Measurements from ENCODE around the gene ANKRD13C.

ANKRD13C gene

DNA sequence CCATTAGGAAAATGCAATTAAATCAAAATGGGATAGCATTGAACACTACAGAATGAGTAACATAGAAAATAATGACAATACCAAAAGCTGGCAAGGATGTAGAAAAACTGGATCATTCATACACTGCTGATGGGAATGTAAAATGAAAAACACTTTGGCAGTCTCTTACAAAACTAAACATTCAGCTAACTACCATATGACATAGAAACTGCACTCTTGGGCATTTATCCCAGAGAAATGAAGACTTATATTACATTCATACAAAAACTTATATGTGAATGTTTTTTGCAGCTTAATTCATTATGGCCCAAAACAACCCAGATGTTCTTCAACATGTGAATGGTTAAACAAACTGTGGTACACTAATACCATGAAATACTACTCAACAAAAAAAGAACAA, 66.4 kb downstream of the ANKRD13C start:
- DNase-seq, result no peak

GRCh38 chr1:70286453-70286852, 68.1 kb downstream of the ANKRD13C start:
- no peak for DNase-seq

DNA sequence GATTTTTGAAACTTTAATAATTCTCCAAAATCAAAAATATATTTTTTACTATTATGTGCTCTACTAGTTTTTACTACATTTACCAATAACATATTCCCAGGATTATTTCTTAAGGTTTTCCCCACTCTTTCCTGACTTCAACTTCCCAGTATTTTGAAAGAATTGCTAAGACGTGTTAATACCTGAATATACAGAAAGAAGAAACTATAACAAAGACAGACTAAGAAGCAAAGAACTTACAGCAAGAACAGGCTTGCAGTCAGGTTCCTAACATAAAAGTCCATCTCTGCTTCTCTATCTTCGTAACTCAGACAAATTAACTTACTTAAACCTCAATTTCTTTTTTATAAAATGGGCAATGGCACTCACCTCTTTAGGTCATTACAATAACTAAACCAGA, 70.2 kb downstream of the ANKRD13C start:
- no peak for DNase-seq

DNA sequence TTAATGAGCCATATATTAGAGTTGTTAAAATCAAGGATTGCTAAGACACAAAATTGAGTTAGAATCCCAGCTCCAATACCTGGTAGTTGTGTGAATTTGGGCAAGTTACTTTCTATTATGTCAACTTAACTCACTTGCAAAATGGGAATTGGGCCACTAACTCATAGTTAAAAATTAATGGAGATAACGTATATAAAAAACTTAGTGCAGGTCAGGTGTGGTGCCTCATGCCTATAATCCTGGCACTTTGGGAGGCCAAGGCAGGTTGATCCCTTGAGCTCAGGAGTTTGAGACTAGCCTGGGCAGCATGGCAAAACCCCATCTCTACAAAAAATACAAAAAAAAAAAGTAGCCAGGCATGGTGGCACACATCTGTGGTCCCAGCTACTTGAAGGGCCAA, 75.8 kb downstream of the ANKRD13C start:
- no peak for DNase-seq

GRCh38 chr1:70277875-70278274, 76.6 kb downstream of the ANKRD13C start:
- DNase-seq, result no peak

DNA sequence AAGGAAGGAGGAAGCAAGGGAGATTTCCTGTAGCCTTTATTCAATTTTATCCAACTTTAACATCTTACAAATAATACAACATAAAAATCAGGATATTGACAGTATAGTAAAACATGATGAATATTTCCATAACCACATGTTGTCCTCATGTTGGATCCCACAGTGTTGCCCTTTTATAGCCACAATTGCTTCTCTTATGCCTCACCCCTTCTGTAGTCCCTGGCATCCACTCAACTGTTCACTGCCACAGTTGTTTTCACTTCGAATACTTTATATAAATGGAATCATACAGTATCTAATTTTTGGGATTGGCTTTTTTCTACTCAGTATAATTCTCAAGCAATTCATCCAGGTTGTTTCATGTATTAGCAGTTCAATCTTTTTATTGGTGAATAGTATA, 88.6 kb downstream of the ANKRD13C start:
- no peak for DNase-seq

- no peak for DNase-seq
These were observed 89.7 kb downstream of the ANKRD13C start for GRCh38 chr1:70264839-70265238.

GRCh38 chr1:70256664-70257063, 97.9 kb downstream of the ANKRD13C start:
- no peak for DNase-seq

GRCh38 chr1:70248729-70249128, 105.8 kb downstream of the ANKRD13C start:
- DNase-seq, result no peak

DNA sequence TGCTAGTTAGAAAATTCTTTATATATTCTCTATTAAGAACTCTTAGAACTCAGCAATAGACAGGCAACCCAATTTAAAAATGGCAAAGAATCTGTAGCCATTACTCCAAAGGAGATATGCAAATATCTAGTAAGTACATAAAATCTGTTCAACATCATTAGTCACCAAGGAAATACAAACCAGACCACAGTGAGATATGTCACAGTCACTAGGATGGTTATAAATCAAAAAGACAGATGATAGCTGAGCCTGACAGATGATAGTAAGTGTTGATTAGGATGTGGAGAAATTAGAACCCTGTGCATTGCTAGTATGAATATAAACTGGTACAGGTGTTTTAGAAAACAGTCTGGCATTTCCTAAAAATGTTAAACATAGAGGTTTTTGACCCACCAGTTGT, 106.8 kb downstream of the ANKRD13C start:
- DNase-seq, result no peak

DNA sequence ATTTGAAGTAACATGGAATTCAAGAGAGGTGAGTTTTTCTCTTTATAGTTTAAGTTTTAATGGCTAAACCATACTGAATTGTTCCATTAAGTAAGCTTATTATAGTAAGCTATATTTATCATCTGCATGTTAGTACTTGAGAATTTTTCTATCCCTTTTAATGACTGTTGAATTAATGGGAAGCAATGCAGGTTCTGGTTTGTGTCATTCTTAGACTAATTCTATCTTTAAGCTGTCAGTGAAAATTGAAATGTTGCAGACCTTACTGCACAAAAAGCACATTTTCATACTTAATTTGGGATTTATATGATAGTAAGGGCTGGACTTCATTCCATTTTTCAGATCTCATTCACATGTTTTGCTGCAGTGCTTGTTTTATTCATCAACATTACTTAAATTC, 107.4 kb downstream of the ANKRD13C start:
- DNase-seq, result no peak

- DNase-seq, result no peak
These were observed 114.6 kb downstream of the ANKRD13C start for GRCh38 chr1:70239940-70240339.

DNA sequence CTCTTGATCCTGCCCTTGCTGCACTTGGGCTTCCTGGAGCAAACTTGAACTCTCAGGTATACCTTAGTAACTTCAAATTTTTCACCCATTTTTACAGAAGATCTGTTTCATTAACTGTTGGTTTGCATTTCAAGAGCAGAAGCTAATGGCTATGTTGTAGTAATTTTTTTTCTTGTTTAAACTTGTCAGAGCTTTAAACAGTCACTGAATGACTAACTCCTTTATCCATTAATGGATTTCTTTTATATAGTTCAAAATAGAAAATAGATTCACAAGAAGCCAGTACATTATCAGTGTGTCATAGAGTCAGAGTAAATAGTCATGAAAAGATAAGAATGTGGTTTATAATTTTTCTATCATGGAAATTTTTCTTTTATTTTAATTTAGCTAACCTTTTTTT, 119.8 kb downstream of the ANKRD13C start:
- DNase-seq, result no peak

DNA sequence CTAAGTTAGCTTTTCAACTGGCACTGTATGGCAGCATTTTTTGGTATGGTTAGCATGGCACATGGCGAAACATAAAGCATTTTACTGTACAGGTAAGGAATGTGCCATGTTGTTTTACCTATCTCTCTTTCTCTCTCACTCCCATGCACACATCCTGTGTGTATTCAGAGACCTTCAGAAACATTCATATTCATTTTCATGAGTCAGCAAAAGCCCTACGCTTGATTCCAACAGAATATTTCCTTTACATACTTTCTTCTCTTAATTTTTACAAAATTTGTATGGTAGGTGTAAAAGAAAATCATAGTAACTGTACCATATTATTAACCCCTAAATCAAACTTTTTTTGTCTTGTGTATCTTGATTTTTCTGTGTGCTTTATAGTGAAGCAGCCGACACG, 123.0 kb downstream of the ANKRD13C start:
- no peak for DNase-seq

GRCh38 chr1:70228670-70229069, 125.9 kb downstream of the ANKRD13C start:
- DNase-seq, result no peak

- no peak for DNase-seq
These were observed 127.1 kb downstream of the ANKRD13C start for GRCh38 chr1:70227439-70227838.

GRCh38 chr1:70224954-70225353, 129.6 kb downstream of the ANKRD13C start:
- no peak for DNase-seq

DNA sequence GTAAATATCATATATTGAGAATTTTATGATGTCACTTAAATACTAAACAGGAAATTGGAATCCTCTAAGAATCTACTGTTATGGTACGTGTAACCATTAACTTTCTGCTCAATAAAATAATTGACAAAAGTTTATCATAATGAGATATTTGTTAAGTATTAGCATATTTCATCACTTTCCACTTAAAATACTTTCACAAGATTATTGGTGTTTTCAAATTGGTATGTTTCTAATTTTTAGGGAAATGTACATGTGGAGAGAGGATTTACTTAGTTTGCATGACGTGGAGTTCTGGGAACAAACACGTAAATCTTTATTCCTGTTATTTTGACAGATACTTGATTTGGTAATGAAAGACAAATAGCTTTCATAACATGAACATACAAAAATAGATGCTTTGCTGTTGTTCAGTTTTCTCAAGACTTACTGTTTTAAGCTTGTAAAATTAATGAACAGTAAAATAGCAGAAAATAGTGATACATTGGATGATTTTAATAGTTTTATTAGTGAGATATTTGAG, 131.7 kb downstream of the ANKRD13C start:
- DNase-seq, result no peak

GRCh38 chr1:70221238-70222121, 133.0 kb downstream of the ANKRD13C start, which contains the start of gene SRSF11:
TSS of gene SRSF11 (plus strand) at chr1:70221380. CDS start at chr1:70221637, 257 bp downstream.
- peak; percentile 97 for DNase-seq

- DNase-seq, result peak; percentile 31
These were observed 133.8 kb downstream of the ANKRD13C start for GRCh38 chr1:70220517-70221237.

- DNase-seq, result no peak
These were observed 134.5 kb downstream of the ANKRD13C start for GRCh38 chr1:70220015-70220414.

DNA sequence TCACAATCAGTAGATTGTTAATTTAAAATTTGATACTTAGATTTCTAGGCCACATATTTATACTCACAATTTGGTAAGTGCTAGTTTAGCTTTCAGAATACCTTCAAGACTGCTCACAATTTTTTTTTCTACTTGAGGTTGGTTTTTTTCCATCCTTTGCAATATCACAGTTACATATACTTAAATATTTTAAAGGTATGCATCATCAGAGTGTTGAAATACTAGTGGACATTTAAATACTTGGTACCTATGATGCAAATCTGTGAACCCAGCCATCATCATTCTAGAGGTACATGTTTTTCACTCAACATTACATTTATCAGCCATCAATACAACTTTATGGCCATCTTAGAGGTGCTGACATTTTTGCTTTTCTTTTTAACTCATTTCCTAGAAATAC, 143.0 kb downstream of the ANKRD13C start:
- DNase-seq, result no peak

DNA sequence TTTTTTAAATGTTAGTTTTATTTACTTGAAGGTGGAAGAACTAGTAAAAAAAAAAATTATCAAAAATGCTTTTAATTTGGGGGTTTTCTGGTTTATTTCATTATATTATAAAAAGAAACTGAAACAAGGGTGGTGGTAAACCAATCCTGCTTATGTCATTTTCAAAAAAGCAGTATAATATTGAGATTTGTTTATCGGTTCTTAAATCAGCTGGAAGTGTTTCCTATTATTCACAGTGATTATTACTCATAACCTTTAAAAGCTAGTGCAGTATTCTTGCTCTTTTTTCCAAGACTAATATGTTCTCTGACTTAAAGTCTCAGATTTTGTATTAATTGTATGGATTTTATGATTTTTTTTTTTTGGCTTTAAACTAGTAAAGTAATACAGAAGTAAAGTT, 143.7 kb downstream of the ANKRD13C start:
- no peak for DNase-seq

All from NCI-H82 (cell line).